PC-3 (cell line): ENCODE measurements around the gene DPY19L2. TPM values are rescaled to one million over a fixed set of nuclear protein-coding genes. Genes with fewer than 3 reads are reported as not detected.
"Not testable (repeated sequence)": the region's sequence is repeated elsewhere in the genome, so short reads cannot be mapped to it uniquely, and the experiment has no call there.

Experiments used
- ATAC-seq: fragments of 200-7000 bp; cut with Tn5 transposase; 2 replicates; pipeline ENCODE4 v1.9.1; 2020; ENCODE audit warnings: mild to moderate bottlenecking, moderate library complexity
- BruUV-seq: library from RNA; stranded (reverse); fragments of 400-500 nt; replicated peaks from 2 replicates; lab custom pipeline; 2021; lab: Mats Ljungman, UMichigan
- CTCF ChIA-PET: fragments of 300-600 bp; sonication (Branson Sonifier 250); formaldehyde crosslinking; loops from one replicate; lab custom pipeline; 2022; ENCODE audit warnings: antibody characterized with exemption; lab: Charles Lee
- POLR2A ChIA-PET: fragments of 300-600 bp; sonication (Branson Sonifier 250); formaldehyde crosslinking; loops from one replicate; lab custom pipeline; 2022; ENCODE audit warnings: antibody characterized with exemption; ENCODE audit not compliant: unreplicated experiment; lab: Charles Lee
- DNase-seq: peaks from one replicate; pipeline ENCODE4 v3.0.0-alpha.2; 2015
- H2AFZ ChIP-seq: fragments of 300-600 bp; sonication (generic); 2 replicates; pipeline ENCODE4 v1.6.0; 2016; ENCODE audit warnings: antibody characterized with exemption, low read length
- H3F3A ChIP-seq: fragments of 300-600 bp; sonication (generic); one replicate; pipeline ENCODE4 v1.6.0; 2017; ENCODE audit warnings: antibody characterized with exemption, low read length, control low read depth, mild to moderate bottlenecking; ENCODE audit not compliant: unreplicated experiment
- H3K27ac ChIP-seq: fragments of 300-600 bp; sonication (generic); 2 replicates; pipeline ENCODE4 v1.5.1; 2016; ENCODE audit warnings: mild to moderate bottlenecking, low read length
- H3K27me3 ChIP-seq: fragments of 300-600 bp; sonication (generic); 2 replicates; pipeline ENCODE4 v1.6.1; 2016; ENCODE audit warnings: low read length, mixed read lengths
- H3K36me3 ChIP-seq: fragments of 300-600 bp; sonication (generic); 2 replicates; pipeline ENCODE4 v1.6.1; 2016; ENCODE audit warnings: low read depth, mixed run types, low read length, mixed read lengths
- H3K4me1 ChIP-seq: fragments of 300-600 bp; sonication (generic); 2 replicates; pipeline ENCODE4 v1.5.1; 2016; ENCODE audit warnings: low read length; ENCODE audit not compliant: insufficient read depth
- H3K4me2 ChIP-seq: fragments of 300-600 bp; sonication (generic); 2 replicates; pipeline ENCODE4 v1.6.0; 2016; ENCODE audit warnings: low read length
- H3K4me3 ChIP-seq: fragments of 300-600 bp; sonication (generic); 2 replicates; pipeline ENCODE4 v1.5.1; 2016; ENCODE audit warnings: mild to moderate bottlenecking, low read length, mixed read lengths
- H3K79me2 ChIP-seq: fragments of 300-600 bp; sonication (generic); 2 replicates; pipeline ENCODE4 v1.6.1; 2017; ENCODE audit warnings: low read length, mixed read lengths
- H3K9ac ChIP-seq: fragments of 300-600 bp; sonication (generic); 2 replicates; pipeline ENCODE4 v1.6.0; 2016; ENCODE audit warnings: mild to moderate bottlenecking, low read length
- H3K9me2 ChIP-seq: fragments of 300-600 bp; sonication (generic); replicated peaks from 2 replicates; pipeline ENCODE4 v1.6.1; 2016; ENCODE audit warnings: mixed run types, low read length, mixed read lengths
- H3K9me3 ChIP-seq: fragments of 300-600 bp; sonication (generic); 2 replicates; pipeline ENCODE4 v1.6.1; 2016; ENCODE audit warnings: low read length, mixed read lengths
- H4K20me1 ChIP-seq: fragments of 300-600 bp; sonication (generic); 2 replicates; pipeline ENCODE4 v1.6.1; 2016; ENCODE audit warnings: low read length, mixed read lengths
- intact Hi-C: fragments of 100-400 bp; cut with micrococcal nuclease; formaldehyde crosslinking; loops from 2 replicates; pipeline ENCODE4 v1.9.0; 2023
- total RNA-seq: library from RNA; depleted of rRNA; stranded (reverse); fragments of >200 nt; gene quantifications from 2 replicates; pipeline ENCODE4 v1.2.3, GENCODE V29; 2014

The DPY19L2 gene
- total RNA-seq, 1 experiment from 2014 or later: 0.33 TPM

GRCh38 chr12:63624258-63624657, 44.0 kb downstream of the DPY19L2 start:
- H3K9me2 ChIP-seq, H2AFZ ChIP-seq, BruUV-seq, ATAC-seq, H3K36me3 ChIP-seq, H3K27me3 ChIP-seq, intact Hi-C loops, POLR2A ChIA-PET, H3K9me3 ChIP-seq, H3F3A ChIP-seq, H4K20me1 ChIP-seq, CTCF ChIA-PET, H3K27ac ChIP-seq, H3K4me2 ChIP-seq, DNase-seq, H3K4me3 ChIP-seq, H3K9ac ChIP-seq, H3K79me2 ChIP-seq, H3K4me1 ChIP-seq: not testable (repeated sequence)

- BruUV-seq, H3K4me2 ChIP-seq, H4K20me1 ChIP-seq, H3K79me2 ChIP-seq, ATAC-seq, H3K9me3 ChIP-seq, intact Hi-C loops, H3K9ac ChIP-seq, H3F3A ChIP-seq, DNase-seq, H3K4me1 ChIP-seq, CTCF ChIA-PET, POLR2A ChIA-PET, H3K9me2 ChIP-seq, H3K4me3 ChIP-seq, H3K27ac ChIP-seq, H3K27me3 ChIP-seq, H2AFZ ChIP-seq, H3K36me3 ChIP-seq: not testable (repeated sequence)
Observed at GRCh38 chr12:63615544-63615943, 52.7 kb downstream of the DPY19L2 start.

GRCh38 chr12:63611285-63611684, 57.0 kb downstream of the DPY19L2 start:
- H3F3A ChIP-seq, H3K36me3 ChIP-seq, H4K20me1 ChIP-seq, H3K4me2 ChIP-seq, H3K27ac ChIP-seq, H3K4me3 ChIP-seq, CTCF ChIA-PET, H3K79me2 ChIP-seq, H3K9me2 ChIP-seq, H3K9me3 ChIP-seq, DNase-seq, H3K4me1 ChIP-seq, BruUV-seq, ATAC-seq, POLR2A ChIA-PET, intact Hi-C loops, H2AFZ ChIP-seq, H3K9ac ChIP-seq, H3K27me3 ChIP-seq: not testable (repeated sequence)

- POLR2A ChIA-PET, H3K9me2 ChIP-seq, H3K36me3 ChIP-seq, DNase-seq, H3K27ac ChIP-seq, H4K20me1 ChIP-seq, H3F3A ChIP-seq, H3K9ac ChIP-seq, H3K4me1 ChIP-seq, H2AFZ ChIP-seq, intact Hi-C loops, H3K27me3 ChIP-seq, H3K79me2 ChIP-seq, H3K4me3 ChIP-seq, CTCF ChIA-PET, H3K9me3 ChIP-seq, ATAC-seq, H3K4me2 ChIP-seq, BruUV-seq: not testable (repeated sequence)
Observed at GRCh38 chr12:63609281-63609680, 59.0 kb downstream of the DPY19L2 start.

GRCh38 chr12:63604985-63605384, 63.3 kb downstream of the DPY19L2 start:
- not testable (repeated sequence) for H3K4me3 ChIP-seq

GRCh38 chr12:63594828-63595227, 73.5 kb downstream of the DPY19L2 start:
- H2AFZ ChIP-seq, H3K36me3 ChIP-seq, H3K9ac ChIP-seq, intact Hi-C loops, H3K4me1 ChIP-seq, H4K20me1 ChIP-seq, BruUV-seq, H3K9me2 ChIP-seq, POLR2A ChIA-PET, H3K4me2 ChIP-seq, H3F3A ChIP-seq, CTCF ChIA-PET, H3K79me2 ChIP-seq, H3K27me3 ChIP-seq, H3K27ac ChIP-seq, H3K9me3 ChIP-seq, H3K4me3 ChIP-seq: not testable (repeated sequence)
- DNase-seq (peak; percentile 75), ATAC-seq (peak; percentile 99)

More at GRCh38 chr12:63604985-63605384, 63.3 kb downstream of the DPY19L2 start:
- H3K36me3 ChIP-seq, intact Hi-C loops, H4K20me1 ChIP-seq, DNase-seq, H3F3A ChIP-seq, POLR2A ChIA-PET, H3K4me1 ChIP-seq, CTCF ChIA-PET, H3K4me2 ChIP-seq, H2AFZ ChIP-seq, H3K9me3 ChIP-seq, H3K27me3 ChIP-seq, ATAC-seq, H3K9me2 ChIP-seq, H3K27ac ChIP-seq, BruUV-seq, H3K9ac ChIP-seq, H3K79me2 ChIP-seq: not testable (repeated sequence)

- H3K9me2 ChIP-seq, intact Hi-C loops, H3K4me2 ChIP-seq, H3K27ac ChIP-seq, H3K36me3 ChIP-seq, H3K79me2 ChIP-seq, BruUV-seq, H2AFZ ChIP-seq, H3F3A ChIP-seq, H3K27me3 ChIP-seq, H3K4me3 ChIP-seq, H3K9ac ChIP-seq, H4K20me1 ChIP-seq, H3K9me3 ChIP-seq, H3K4me1 ChIP-seq, CTCF ChIA-PET, POLR2A ChIA-PET: not testable (repeated sequence)
- ATAC-seq: peak; percentile 86
- peak; percentile 63 for DNase-seq
Observed at GRCh38 chr12:63584426-63584825, 83.9 kb downstream of the DPY19L2 start.
